ENCODE measurements around the gene HSPBP1. TPM values are rescaled to one million over a fixed set of nuclear protein-coding genes. Genes with fewer than 3 reads are reported as not detected.

Gene HSPBP1
- total and polyA plus RNA-seq, 2 donors from 2014 or later = 37.6 to 55.9 TPM

GRCh38 chr19:55311797-55312196, 31.9 kb upstream of the HSPBP1 start:
- no peak for DNase-seq
- TF ChIP-seq, protein P1, sequence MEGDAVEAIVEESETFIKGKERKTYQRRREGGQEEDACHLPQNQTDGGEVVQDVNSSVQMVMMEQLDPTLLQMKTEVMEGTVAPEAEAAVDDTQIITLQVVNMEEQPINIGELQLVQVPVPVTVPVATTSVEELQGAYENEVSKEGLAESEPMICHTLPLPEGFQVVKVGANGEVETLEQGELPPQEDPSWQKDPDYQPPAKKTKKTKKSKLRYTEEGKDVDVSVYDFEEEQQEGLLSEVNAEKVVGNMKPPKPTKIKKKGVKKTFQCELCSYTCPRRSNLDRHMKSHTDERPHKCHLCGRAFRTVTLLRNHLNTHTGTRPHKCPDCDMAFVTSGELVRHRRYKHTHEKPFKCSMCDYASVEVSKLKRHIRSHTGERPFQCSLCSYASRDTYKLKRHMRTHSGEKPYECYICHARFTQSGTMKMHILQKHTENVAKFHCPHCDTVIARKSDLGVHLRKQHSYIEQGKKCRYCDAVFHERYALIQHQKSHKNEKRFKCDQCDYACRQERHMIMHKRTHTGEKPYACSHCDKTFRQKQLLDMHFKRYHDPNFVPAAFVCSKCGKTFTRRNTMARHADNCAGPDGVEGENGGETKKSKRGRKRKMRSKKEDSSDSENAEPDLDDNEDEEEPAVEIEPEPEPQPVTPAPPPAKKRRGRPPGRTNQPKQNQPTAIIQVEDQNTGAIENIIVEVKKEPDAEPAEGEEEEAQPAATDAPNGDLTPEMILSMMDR (IDR thresholded peaks at IDR 0.05; ENCODE audit: borderline replicate concordance, extremely low read depth, insufficient read depth) = no peak
- Histone ChIP-seq H3K27me3 (ENCODE audit: control insufficient read depth, insufficient read depth, low read length) (no peaks in the 10 kb centered on the region), H3K27ac (ENCODE audit: low read depth in 2 of 2, low read length in 2 of 2) (no peak overlapping the region), H3K9me3 (ENCODE audit: control insufficient read depth in 2 of 3, insufficient read depth in 1 of 3, low read length in 3 of 3) (peaks cover 0 to 8% (median 0%) of the 10 kb centered on the region in 3 donors), H3K4me1 (ENCODE audit: control insufficient read depth in 2 of 3, insufficient read depth in 2 of 3, low read depth in 1 of 3, low read length in 3 of 3) (no peaks in the 10 kb centered on the region), H3K36me3 (ENCODE audit: control insufficient read depth in 2 of 3, insufficient read depth in 3 of 3, low read length in 3 of 3) (peaks cover 0 to 2% (median 0%) of the 10 kb centered on the region in 3 donors), H3K9ac (ENCODE audit: low read length in 3 of 3) (no peak overlapping the region), H3K4me3 (ENCODE audit: low read length in 3 of 3) (no peak overlapping the region)
- no peak for FAIRE-seq
- intact Hi-C loops (cut with DNase I) = no loop called here

DNA sequence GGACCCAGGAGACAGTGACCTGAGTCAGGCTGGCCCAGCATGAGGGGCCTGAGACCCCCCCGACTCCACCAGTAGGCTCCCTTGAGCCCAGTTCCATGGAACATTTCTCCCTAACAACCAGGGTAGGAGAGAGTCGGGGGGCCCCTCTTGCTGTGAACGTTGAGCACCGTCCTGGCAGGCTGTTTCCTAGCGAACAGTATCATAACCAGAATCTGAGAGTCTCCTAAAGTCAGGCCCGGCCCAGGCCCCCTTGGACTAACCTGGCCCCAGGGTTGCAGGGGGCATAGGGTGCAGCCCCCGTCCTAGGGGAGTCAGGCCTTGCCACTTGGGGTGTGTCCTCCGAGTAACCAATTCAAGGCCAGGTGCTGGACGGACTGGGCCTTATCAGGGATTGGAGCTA, 31.5 kb upstream of the HSPBP1 start:
- H3K36me3 ChIP-seq (ENCODE audit: control insufficient read depth in 2 of 3, insufficient read depth in 3 of 3, low read length in 3 of 3) = peaks cover 0 to 2% (median 0%) of the 10 kb centered on the region in 3 donors
- intact Hi-C loops (cut with DNase I) = no loop called here
- DNase-seq (no peak), FAIRE-seq (no peak)
- no peaks in the 10 kb centered on the region for H3K27me3 ChIP-seq (ENCODE audit: control insufficient read depth, insufficient read depth, low read length)
- H3K4me3 ChIP-seq (ENCODE audit: low read length in 3 of 3) = no peak overlapping the region
- TF ChIP-seq, protein P1 (IDR thresholded peaks at IDR 0.05; ENCODE audit: borderline replicate concordance, extremely low read depth, insufficient read depth) = no peak
- H3K27ac ChIP-seq (ENCODE audit: low read depth in 2 of 2, low read length in 2 of 2) = no peak overlapping the region
- H3K4me1 ChIP-seq (ENCODE audit: control insufficient read depth in 2 of 3, insufficient read depth in 2 of 3, low read depth in 1 of 3, low read length in 3 of 3) = no peaks in the 10 kb centered on the region
- no peak overlapping the region for H3K9ac ChIP-seq (ENCODE audit: low read length in 3 of 3)
- peaks cover 0 to 5% (median 0%) of the 10 kb centered on the region in 3 donors for H3K9me3 ChIP-seq (ENCODE audit: control insufficient read depth in 2 of 3, insufficient read depth in 1 of 3, low read length in 3 of 3)

- FAIRE-seq (no peak), DNase-seq (no peak)
- H3K36me3 ChIP-seq (ENCODE audit: control insufficient read depth in 2 of 3, insufficient read depth in 3 of 3, low read length in 3 of 3) = peaks cover 0 to 2% (median 0%) of the 10 kb centered on the region in 3 donors
- no peaks in the 10 kb centered on the region for H3K9me3 ChIP-seq (ENCODE audit: control insufficient read depth in 2 of 3, insufficient read depth in 1 of 3, low read length in 3 of 3)
- H3K27ac ChIP-seq (ENCODE audit: low read depth in 2 of 2, low read length in 2 of 2) = no peak overlapping the region
- H3K4me3 ChIP-seq (ENCODE audit: low read length in 3 of 3) = no peak overlapping the region
- no peak overlapping the region for H3K9ac ChIP-seq (ENCODE audit: low read length in 3 of 3)
- no peaks in the 10 kb centered on the region for H3K4me1 ChIP-seq (ENCODE audit: control insufficient read depth in 2 of 3, insufficient read depth in 2 of 3, low read depth in 1 of 3, low read length in 3 of 3)
- TF ChIP-seq, protein P1 (IDR thresholded peaks at IDR 0.05; ENCODE audit: borderline replicate concordance, extremely low read depth, insufficient read depth) = no peak
- intact Hi-C loops (cut with DNase I) = no loop called here
- no peaks in the 10 kb centered on the region for H3K27me3 ChIP-seq (ENCODE audit: control insufficient read depth, insufficient read depth, low read length)
Measured at GRCh38 chr19:55310498-55310897, 30.6 kb upstream of the HSPBP1 start.

- intact Hi-C loops (cut with DNase I) = no loop called here
- Histone ChIP-seq H3K4me1 (ENCODE audit: control insufficient read depth in 2 of 3, insufficient read depth in 2 of 3, low read depth in 1 of 3, low read length in 3 of 3) (no peaks in the 10 kb centered on the region), H3K9me3 (ENCODE audit: control insufficient read depth in 2 of 3, insufficient read depth in 1 of 3, low read length in 3 of 3) (no peaks in the 10 kb centered on the region), H3K9ac (ENCODE audit: low read length in 3 of 3) (no peak overlapping the region), H3K36me3 (ENCODE audit: control insufficient read depth in 2 of 3, insufficient read depth in 3 of 3, low read length in 3 of 3) (peaks cover 0 to 2% (median 0%) of the 10 kb centered on the region in 3 donors), H3K27ac (ENCODE audit: low read depth in 2 of 2, low read length in 2 of 2) (no peak overlapping the region), H3K4me3 (ENCODE audit: low read length in 3 of 3) (no peak overlapping the region), H3K27me3 (ENCODE audit: control insufficient read depth, insufficient read depth, low read length) (no peaks in the 10 kb centered on the region)
- TF ChIP-seq, protein P1 (IDR thresholded peaks at IDR 0.05; ENCODE audit: borderline replicate concordance, extremely low read depth, insufficient read depth) = no peak
- no peak for FAIRE-seq
- no peak for DNase-seq
Measured at GRCh38 chr19:55309448-55309847, 29.5 kb upstream of the HSPBP1 start.
